OCI-LY1 (cell line): ENCODE measurements around the gene CRACR2B.
A peak's percentile ranks its signal among the peaks of the same experiment; 100 is the strongest.

Experiments
- H2AFZ ChIP-seq: fragments of 200-600 bp; sonication (generic), shearing (Covaris generic); 2 replicates; pipeline ENCODE4 v1.6.0; 2014; ENCODE audit warnings: antibody characterized with exemption, mild to moderate bottlenecking, low read length
- H3F3A ChIP-seq: fragments of 200-600 bp; sonication (generic), shearing (Covaris generic); 2 replicates; pipeline ENCODE4 v1.6.0; 2014; ENCODE audit warnings: mild to moderate bottlenecking, antibody characterized with exemption, low read length, moderate library complexity; ENCODE audit not compliant: insufficient read depth
- H3K27ac ChIP-seq: fragments of 200-600 bp; sonication (generic); 2 replicates; pipeline ENCODE4 v1.5.1; 2014; ENCODE audit warnings: low read length, mixed run types, mild to moderate bottlenecking, low read depth; ENCODE audit not compliant: poor library complexity, severe bottlenecking
- H3K27me3 ChIP-seq: fragments of 200-600 bp; sonication (generic); 2 replicates; pipeline ENCODE4 v1.6.0; 2014; ENCODE audit warnings: antibody characterized with exemption, mild to moderate bottlenecking, low read length, moderate library complexity; ENCODE audit not compliant: insufficient read depth
- H3K36me3 ChIP-seq: fragments of 200-600 bp; sonication (generic); 2 replicates; pipeline ENCODE4 v1.6.1; 2014; ENCODE audit warnings: mild to moderate bottlenecking, antibody characterized with exemption, low read length, moderate library complexity, mixed read lengths; ENCODE audit not compliant: insufficient read depth
- H3K4me1 ChIP-seq: fragments of 200-600 bp; sonication (generic); 2 replicates; pipeline ENCODE4 v1.5.1; 2014; ENCODE audit warnings: mild to moderate bottlenecking, low read length, moderate library complexity; ENCODE audit not compliant: insufficient read depth, severe bottlenecking
- H3K4me2 ChIP-seq: fragments of 200-600 bp; sonication (generic), shearing (Covaris generic); 2 replicates; pipeline ENCODE4 v1.6.1; 2014; ENCODE audit warnings: low read length
- H3K4me3 ChIP-seq: fragments of 200-600 bp; sonication (generic); 2 replicates; pipeline ENCODE4 v1.5.1; 2014; ENCODE audit warnings: low read length, low read depth, mild to moderate bottlenecking, mixed read lengths; ENCODE audit not compliant: poor library complexity, severe bottlenecking
- H3K79me2 ChIP-seq: fragments of 200-600 bp; shearing (Covaris generic); 2 replicates; pipeline ENCODE4 v1.6.1; 2016; ENCODE audit warnings: mixed run types, low read length, mixed read lengths; ENCODE audit not compliant: insufficient read depth
- H3K9ac ChIP-seq: fragments of 200-600 bp; sonication (generic), shearing (Covaris generic); 2 replicates; pipeline ENCODE4 v1.6.1; 2014; ENCODE audit warnings: mild to moderate bottlenecking, low read length, mixed read lengths
- H3K9me2 ChIP-seq: fragments of 200-600 bp; sonication (generic), shearing (Covaris generic); 2 replicates; pipeline ENCODE4 v1.6.1; 2014; ENCODE audit warnings: low read depth, mild to moderate bottlenecking, low read length, mixed read lengths
- H3K9me3 ChIP-seq: fragments of 200-600 bp; shearing (Covaris generic); 2 replicates; pipeline ENCODE4 v1.6.1; 2014; ENCODE audit warnings: low read length, mixed read lengths
- H4K20me1 ChIP-seq: fragments of 200-600 bp; sonication (generic), shearing (Covaris generic); 2 replicates; pipeline ENCODE4 v1.6.0; 2016; ENCODE audit warnings: mild to moderate bottlenecking, low read length; ENCODE audit not compliant: insufficient read depth
- EZH2 ChIP-seq: fragments of 200-600 bp; sonication (generic), shearing (Covaris generic); IDR thresholded peaks from 2 replicates; pipeline ENCODE4 v1.8.0; 2017; ENCODE audit warnings: borderline replicate concordance, mixed run types, mild to moderate bottlenecking, antibody characterized with exemption, low read length, moderate library complexity, mixed read lengths
- TF ChIP-seq, protein P1 (sequence below): fragments of 200-600 bp; sonication (generic), shearing (Covaris generic); IDR thresholded peaks from 2 replicates; pipeline ENCODE4 v1.5.1; 2017; ENCODE audit warnings: mild to moderate bottlenecking, antibody characterized with exemption, low read length, moderate library complexity, mixed read lengths

CRACR2B gene

DNA sequence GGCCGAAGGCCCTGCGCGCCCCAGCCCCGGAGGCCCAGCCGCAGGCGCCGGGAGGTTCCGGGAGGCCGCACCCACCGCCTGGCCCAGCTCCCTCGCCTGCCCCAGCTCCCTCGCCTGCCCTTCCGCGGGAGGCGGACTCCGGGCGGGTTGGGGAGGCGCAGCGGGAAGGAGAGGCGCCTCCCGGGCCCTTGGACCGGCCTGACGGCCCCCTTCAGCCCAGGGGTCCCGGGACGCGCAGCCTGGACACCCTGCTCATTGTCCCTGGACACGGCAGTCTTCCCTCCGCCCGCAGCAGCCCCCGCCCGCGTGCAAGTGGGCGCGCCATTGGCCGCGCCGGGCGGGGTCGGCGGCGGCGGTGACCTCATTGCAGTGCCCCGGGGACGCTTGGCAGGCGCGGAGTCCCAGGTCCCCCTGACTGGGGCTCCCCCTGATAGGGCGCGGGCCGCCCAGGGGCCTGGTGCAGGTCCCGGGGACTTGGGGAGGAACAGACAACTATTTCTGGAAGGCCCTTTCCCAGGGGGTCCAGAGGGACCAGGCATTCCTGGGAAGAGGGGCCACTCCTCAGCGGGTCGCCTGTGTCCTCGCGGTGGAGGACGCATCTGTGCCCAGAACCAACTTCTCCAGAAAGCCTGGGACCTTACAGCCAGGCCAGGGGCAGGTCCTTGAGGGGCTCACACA, 5.5 kb downstream of the CRACR2B start:
- Histone ChIP-seq H3K27me3 (peaks cover 18% of the 10 kb centered on the region), H2AFZ (no peak overlapping the region), H3K27ac (no peak overlapping the region), H3K9me3 (no peaks in the 10 kb centered on the region), H3K4me3 (peak overlapping the region; percentile 43), H3K79me2 (no peaks in the 10 kb centered on the region), H3K9me2 (no peaks in the 10 kb centered on the region), H3K4me1 (peaks cover 22% of the 10 kb centered on the region), H3K36me3 (peaks cover 9% of the 10 kb centered on the region), H3F3A (no peaks in the 10 kb centered on the region), H4K20me1 (no peaks in the 10 kb centered on the region), H3K4me2 (peak overlapping the region; percentile 57), H3K9ac (no peak overlapping the region; the same call in 1 of the 2 replicates)
- no peak for TF ChIP-seq EZH2
- TF ChIP-seq, protein P1, sequence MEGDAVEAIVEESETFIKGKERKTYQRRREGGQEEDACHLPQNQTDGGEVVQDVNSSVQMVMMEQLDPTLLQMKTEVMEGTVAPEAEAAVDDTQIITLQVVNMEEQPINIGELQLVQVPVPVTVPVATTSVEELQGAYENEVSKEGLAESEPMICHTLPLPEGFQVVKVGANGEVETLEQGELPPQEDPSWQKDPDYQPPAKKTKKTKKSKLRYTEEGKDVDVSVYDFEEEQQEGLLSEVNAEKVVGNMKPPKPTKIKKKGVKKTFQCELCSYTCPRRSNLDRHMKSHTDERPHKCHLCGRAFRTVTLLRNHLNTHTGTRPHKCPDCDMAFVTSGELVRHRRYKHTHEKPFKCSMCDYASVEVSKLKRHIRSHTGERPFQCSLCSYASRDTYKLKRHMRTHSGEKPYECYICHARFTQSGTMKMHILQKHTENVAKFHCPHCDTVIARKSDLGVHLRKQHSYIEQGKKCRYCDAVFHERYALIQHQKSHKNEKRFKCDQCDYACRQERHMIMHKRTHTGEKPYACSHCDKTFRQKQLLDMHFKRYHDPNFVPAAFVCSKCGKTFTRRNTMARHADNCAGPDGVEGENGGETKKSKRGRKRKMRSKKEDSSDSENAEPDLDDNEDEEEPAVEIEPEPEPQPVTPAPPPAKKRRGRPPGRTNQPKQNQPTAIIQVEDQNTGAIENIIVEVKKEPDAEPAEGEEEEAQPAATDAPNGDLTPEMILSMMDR: no peak

- Histone ChIP-seq H2AFZ (no peak overlapping the region), H3K9ac (no peak overlapping the region)
Observed at GRCh38 chr11:833849-834311, 6.2 kb downstream of the CRACR2B start.

DNA sequence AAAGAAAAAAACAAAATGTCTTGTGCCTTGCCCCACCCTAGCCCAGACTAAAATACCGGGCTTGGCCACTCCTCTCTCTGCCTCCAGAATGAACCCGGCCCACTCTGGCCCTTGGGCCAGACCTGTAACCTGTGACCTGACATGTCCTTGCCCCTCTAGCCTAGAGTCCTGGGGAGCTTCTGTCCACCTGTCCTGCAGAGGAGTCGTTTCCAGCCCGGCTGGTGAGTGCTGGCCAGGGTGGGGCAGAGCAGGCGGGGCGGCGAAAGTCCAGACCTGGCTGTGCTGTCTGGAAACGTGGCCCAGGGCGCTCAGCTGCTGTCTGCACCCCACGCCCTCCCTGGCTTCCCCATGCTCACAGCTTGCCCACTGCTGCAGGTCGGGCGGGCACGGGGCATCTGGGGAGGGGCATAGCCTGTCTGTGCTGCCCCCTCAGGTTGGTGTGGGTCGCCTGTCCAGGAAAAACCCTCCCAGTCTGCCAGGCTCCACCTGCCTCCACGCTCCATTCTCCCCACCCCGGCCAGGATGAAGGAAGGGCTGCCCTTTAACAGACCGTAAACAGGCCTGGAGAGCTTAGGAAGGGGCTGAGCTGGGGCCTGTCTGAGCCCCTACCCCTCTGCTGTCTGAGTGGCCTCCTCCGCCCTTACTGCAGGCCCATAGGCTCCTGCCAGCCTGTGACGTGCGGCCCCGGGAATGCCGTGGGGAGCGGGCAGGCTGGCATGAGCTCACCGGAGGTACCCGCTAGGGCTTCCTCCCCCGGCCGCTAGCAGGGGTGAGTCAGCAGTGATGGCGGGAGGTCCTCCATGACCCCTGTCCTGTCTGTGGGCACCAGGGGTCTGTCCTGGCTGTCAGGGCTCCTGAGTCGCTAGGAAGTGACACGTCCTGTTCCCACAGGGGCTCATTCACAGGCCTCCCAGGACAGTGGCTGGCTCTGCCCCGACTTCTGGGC, 6.9 kb downstream of the CRACR2B start:
- Histone ChIP-seq H3K79me2 (no peaks in the 10 kb centered on the region), H3K9ac (no peak overlapping the region), H3K4me2 (no peak overlapping the region), H3K27ac (no peak overlapping the region), H3K27me3 (peaks cover 7% of the 10 kb centered on the region), H4K20me1 (no peaks in the 10 kb centered on the region), H3K9me2 (no peaks in the 10 kb centered on the region), H3F3A (no peaks in the 10 kb centered on the region), H2AFZ (no peak overlapping the region), H3K36me3 (peaks cover 22% of the 10 kb centered on the region), H3K9me3 (no peaks in the 10 kb centered on the region), H3K4me1 (peaks cover 14% of the 10 kb centered on the region), H3K4me3 (no peak overlapping the region)
- TF ChIP-seq EZH2: no peak
- TF ChIP-seq, protein P1: no peak

More at GRCh38 chr11:833849-834311, 6.2 kb downstream of the CRACR2B start:
- Histone ChIP-seq H3K27me3 (peaks cover 13% of the 10 kb centered on the region), H3K27ac (no peak overlapping the region), H3K4me3 (no peak overlapping the region), H3K4me1 (peaks cover 22% of the 10 kb centered on the region), H3K36me3 (peaks cover 15% of the 10 kb centered on the region), H3K9me2 (no peaks in the 10 kb centered on the region), H4K20me1 (no peaks in the 10 kb centered on the region), H3K9me3 (no peaks in the 10 kb centered on the region), H3F3A (no peaks in the 10 kb centered on the region), H3K79me2 (no peaks in the 10 kb centered on the region), H3K4me2 (no peak overlapping the region)
- TF ChIP-seq EZH2: no peak
- TF ChIP-seq, protein P1: no peak
